Stimulated activated CD8-positive, alpha-beta memory T cell treated with anti-CD3 and anti-CD28 coated beads, Interleukin-4, amount 100 ng/mL, for 4 hours (primary cell): ENCODE data around the gene SPATA45.

Source experiments
- DNase-seq, 2 donors: peaks; one replicate each; pipeline ENCODE4 v3.0.0-alpha.2; 2020; ENCODE audit warnings: low read depth in 2 of 2, low spot score in 1 of 2

SPATA45 gene

DNA sequence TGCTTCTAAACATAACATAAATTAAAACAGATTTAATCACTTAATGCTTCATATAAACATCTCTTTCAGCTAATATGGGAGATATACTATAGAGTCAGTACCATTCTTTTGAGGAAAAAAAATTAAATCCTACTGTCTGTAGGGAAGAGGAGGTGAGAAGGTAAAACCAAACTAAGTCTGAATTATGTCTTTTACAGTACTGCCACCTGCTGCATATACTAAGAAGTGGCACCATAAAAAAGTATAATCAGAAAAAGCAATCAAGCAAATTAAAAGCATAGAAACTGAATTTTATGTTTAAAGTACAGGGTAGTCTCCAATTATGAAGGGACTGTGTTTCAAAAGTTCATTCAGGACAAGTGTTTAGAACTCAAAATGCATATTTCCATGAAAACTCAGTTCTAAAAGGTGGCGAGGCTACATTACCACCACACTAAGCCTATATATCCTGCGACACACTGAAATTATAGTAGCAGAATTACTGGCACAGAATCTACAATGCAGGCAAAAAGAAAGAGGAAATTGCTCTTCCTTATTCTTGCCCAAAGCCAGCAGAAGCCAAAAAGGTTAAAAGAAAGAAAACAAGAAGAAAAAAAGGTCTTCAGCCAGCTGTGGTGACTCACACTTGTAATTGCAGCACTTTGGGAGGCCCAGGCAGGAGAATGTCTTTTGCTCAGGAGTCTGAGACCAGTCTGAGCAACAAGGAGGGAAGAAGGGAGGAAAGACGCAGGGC is 64.9 kb downstream of the SPATA45 start:
- DNase-seq = no peak

DNA sequence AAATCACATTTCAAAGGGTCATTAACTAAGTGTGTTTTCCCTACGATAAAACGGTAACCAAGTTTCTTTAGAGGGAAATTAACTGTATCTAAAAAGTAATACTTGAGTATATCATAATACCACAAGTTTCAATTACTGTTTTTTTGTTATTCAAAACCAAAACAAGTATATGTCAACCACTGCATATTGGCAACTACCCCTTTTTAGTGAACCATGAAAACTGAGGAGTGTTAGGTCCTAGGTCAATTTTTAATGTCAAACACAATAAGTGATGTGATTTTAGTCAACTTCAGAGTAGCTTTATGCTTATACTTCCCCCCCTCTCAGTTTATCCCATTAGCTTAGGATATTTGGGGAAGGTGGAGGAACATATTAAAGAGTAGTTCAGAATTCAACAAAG is 66.2 kb downstream of the SPATA45 start:
- no peak for DNase-seq

- DNase-seq = no peak
Observed at GRCh38 chr1:212780759-212781158, 66.7 kb downstream of the SPATA45 start.
